ENCODE data around the gene NHERF1. TPM values are rescaled to one million over a fixed set of nuclear protein-coding genes. Genes with fewer than 3 reads are reported as not detected.

NHERF1 gene
- total RNA-seq, 1 donor from 2014 or later = 81.8 TPM

DNA sequence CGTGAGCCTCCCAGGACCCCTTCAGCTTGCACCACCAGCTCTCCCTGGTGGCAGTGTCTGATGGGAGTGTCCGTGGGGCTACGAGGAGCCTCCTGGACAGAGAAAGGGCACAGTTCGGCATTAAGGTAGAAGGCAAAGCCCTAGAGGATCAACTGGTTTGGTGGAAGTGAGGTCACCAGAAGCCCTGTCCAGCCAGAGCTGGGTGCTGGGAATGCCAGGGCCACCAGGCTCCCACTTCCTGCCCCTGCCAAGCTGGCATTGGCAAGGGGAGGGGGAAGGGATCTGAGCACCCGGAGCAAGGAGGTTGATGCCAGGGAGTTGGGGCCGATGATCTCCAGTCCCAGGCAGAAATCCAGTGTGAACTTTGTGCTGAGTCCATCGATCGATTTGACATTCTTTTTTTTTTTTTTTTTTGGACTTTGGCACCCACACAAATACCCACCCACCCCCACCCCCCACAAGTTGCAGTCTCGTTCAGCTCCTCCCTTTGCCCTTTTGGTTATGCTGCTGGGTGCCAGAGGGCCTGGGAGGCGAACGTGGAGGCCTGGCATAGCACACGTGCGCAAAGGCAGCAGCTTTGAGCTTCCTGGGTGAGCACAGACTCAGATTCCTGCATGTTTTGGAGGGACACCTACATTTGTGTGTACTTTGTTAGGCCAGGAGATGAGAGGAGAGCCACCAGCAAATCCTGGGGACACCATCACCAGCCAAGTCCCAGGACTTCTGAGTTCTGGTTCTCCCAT is 2.1 kb downstream of the NHERF1 start:
- peak overlapping the region; percentile 83 to 85 for H3K27ac ChIP-seq
- peak overlapping the region; percentile 92 to 99 for H3K4me3 ChIP-seq
- H3K9me3 ChIP-seq = no peaks in the 10 kb centered on the region
- TF ChIP-seq CTCF (IDR thresholded peaks at IDR 0.05) = no peak
- intact Hi-C loops (cut with DNase I) = no loop called here
- H3K27me3 ChIP-seq = no peaks in the 10 kb centered on the region
- no peaks in the 10 kb centered on the region for H3K36me3 ChIP-seq
- no peak for DNase-seq (ENCODE audit: low spot score in 2 of 2)
- H3K4me1 ChIP-seq = peaks cover 4 to 11% of the 10 kb centered on the region in 2 donors

DNA sequence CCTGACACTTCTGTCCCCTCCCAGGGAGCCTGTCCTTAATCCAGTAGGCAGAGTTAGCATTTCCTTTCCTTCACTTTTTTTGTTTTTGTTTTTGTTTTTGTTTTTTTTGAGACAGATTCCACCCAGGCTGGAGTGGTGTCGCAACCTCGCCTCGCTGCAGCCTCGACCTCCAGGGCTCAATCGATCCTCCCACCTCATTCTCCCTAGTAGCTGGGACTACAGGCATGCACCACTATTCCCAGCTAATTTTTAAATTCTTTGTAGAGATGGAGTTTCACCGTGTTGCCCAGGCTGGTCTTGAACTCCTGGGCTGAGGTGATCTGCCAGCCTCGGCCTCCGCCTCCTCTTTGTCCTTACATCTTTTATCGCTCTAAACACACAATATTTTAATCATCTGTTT is 4.0 kb downstream of the NHERF1 start:
- peaks cover 4 to 11% of the 10 kb centered on the region in 2 donors for H3K4me1 ChIP-seq
- no peaks in the 10 kb centered on the region for H3K9me3 ChIP-seq
- no peaks in the 10 kb centered on the region for H3K36me3 ChIP-seq
- H3K4me3 ChIP-seq = no peak overlapping the region
- TF ChIP-seq CTCF (IDR thresholded peaks at IDR 0.05) = no peak
- H3K27me3 ChIP-seq = no peaks in the 10 kb centered on the region
- intact Hi-C loops (cut with DNase I) = no loop called here
- no peak overlapping the region for H3K27ac ChIP-seq
- no peak for DNase-seq (ENCODE audit: low spot score in 2 of 2)

DNA sequence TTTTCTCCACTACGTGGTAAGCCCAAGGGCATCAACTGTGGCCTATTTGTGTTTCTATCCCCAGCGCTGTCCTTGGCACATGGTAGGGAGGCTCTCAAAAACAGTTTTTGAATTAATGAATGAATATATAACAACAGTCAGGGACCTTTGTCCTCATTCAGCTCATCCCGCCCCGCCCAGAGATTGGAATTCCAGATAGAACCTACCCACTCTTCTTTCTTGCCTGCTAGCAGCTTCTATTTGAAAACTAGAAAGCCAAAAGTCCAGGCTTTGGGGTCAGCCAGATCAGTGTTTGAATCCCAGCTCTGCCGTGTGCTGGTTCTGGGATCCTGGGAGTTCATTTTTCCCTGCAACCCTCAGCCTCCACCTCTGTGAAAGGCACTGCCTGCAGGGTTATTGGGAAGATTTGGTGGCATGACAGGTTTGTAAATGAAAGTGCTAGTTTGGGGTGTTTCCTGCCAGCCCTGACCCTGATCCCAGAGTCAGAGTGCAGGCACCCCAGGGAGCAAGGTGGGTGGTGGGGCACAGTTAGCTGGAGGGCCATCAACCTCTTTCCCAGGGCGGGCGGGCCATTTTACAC is 4.5 kb downstream of the NHERF1 start:
- TF ChIP-seq CTCF (IDR thresholded peaks at IDR 0.05) = no peak
- intact Hi-C loops (cut with DNase I) = no loop called here
- no peaks in the 10 kb centered on the region for H3K36me3 ChIP-seq
- peaks cover 4 to 12% of the 10 kb centered on the region in 2 donors for H3K4me1 ChIP-seq
- H3K9me3 ChIP-seq = no peaks in the 10 kb centered on the region
- H3K4me3 ChIP-seq = no peak overlapping the region
- no peak overlapping the region for H3K27ac ChIP-seq
- no peak for DNase-seq (ENCODE audit: low spot score in 2 of 2)
- H3K27me3 ChIP-seq = no peaks in the 10 kb centered on the region

DNA sequence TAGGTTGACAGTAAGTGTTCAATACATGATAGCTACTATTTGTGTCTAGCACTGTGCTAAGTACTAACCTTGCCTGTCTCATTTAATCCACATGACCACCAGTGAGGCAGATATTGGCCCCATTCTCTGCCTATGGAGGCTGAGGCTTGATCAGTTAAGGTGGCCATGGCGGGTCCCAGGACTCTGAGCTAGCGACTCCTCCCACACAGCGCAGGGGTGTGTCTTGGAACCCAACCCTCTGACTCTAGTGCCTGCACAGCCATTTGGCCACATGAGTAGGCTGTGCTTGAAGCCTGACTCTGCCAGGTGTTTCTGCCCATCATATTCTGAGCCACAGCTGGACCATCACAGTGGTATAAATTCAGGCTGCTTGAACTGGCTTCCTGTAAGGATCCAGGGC is 6.4 kb downstream of the NHERF1 start:
- H3K27me3 ChIP-seq = no peaks in the 10 kb centered on the region
- no peak for TF ChIP-seq CTCF (IDR thresholded peaks at IDR 0.05)
- intact Hi-C loops (cut with DNase I) = no loop called here
- no peaks in the 10 kb centered on the region for H3K9me3 ChIP-seq
- no peak overlapping the region for H3K27ac ChIP-seq
- DNase-seq (ENCODE audit: low spot score in 2 of 2) = no peak
- no peak overlapping the region for H3K4me3 ChIP-seq
- H3K36me3 ChIP-seq = no peaks in the 10 kb centered on the region
- H3K4me1 ChIP-seq = peaks cover 8 to 24% of the 10 kb centered on the region in 2 donors

DNA sequence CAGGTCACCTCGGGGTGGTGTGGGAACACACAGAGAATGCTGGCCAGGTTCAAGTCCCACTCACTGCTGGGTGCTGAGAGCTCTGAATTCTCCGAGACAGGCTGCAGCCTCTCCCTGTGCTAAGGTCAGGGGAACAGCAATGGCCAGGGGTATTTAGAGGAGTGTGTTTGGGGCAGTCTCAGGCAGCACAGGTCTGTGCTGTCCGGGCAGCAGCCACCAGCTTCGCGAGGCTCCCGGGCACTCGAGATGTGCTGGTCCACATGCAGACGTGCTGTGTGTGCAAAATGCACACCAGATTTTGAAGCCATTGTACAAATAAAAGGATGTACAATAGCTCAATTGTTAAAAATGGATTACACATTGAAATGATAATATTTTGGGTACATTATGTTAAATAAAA is 7.1 kb downstream of the NHERF1 start:
- Histone ChIP-seq H3K4me1 (peaks cover 8 to 18% of the 10 kb centered on the region in 2 donors), H3K27ac (no peak overlapping the region), H3K4me3 (no peak overlapping the region), H3K9me3 (no peaks in the 10 kb centered on the region), H3K27me3 (no peaks in the 10 kb centered on the region), H3K36me3 (no peaks in the 10 kb centered on the region)
- DNase-seq (ENCODE audit: low spot score in 2 of 2) = no peak
- intact Hi-C loops (cut with DNase I) = no loop called here
- no peak for TF ChIP-seq CTCF (IDR thresholded peaks at IDR 0.05)

Measured in ascending aorta (tissue), 2 donors.